H1 (cell line): ENCODE results near the gene CDR2.
"Not testable (repeated sequence)": the region's sequence is repeated elsewhere in the genome, so short reads cannot be mapped to it uniquely, and the experiment has no call there.

Experiments
- CTCF ChIP-seq, 3 experiments: IDR thresholded peaks; 1 replicate in 2 of 3; 2 replicates in 1 of 3; pipeline versions ENCODE4 v1.5.1 to v1.6.1; 2011; ENCODE audit warnings: low read length in 3 of 3, mild to moderate bottlenecking in 3 of 3, inconsistent platforms in 2 of 3, low read depth in 1 of 3, moderate library complexity in 1 of 3; ENCODE audit not compliant: insufficient read depth in 1 of 3; ENCODE audit errors: control extremely low read depth in 1 of 3
- TCF12 ChIP-seq: IDR thresholded peaks from 2 replicates; pipeline ENCODE4 v1.6.1; 2011; ENCODE audit warnings: low read depth, mild to moderate bottlenecking, low read length

GRCh38 chr16:22417798-22418197 is 43.4 kb upstream of the CDR2 start:
- not testable (repeated sequence) for TF ChIP-seq CTCF (IDR thresholded peaks at IDR 0.05; ENCODE audit: control extremely low read depth in 1 of 3, insufficient read depth in 1 of 3, low read depth in 1 of 3, low read length in 3 of 3); TCF12
